H1 (cell line): ENCODE measurements around the gene TNFAIP1. TPM values are rescaled to one million over a fixed set of nuclear protein-coding genes. Genes with fewer than 3 reads are reported as not detected.

Experiments used
- CTCF ChIA-PET: fragments of 300-600 bp; sonication (Branson Sonifier 250); formaldehyde crosslinking; loops from one replicate; lab custom pipeline; 2021; ENCODE audit not compliant: partially characterized antibody; lab: Charles Lee
- POLR2A ChIA-PET: fragments of 300-600 bp; sonication (Branson Sonifier 250); formaldehyde crosslinking; loops from one replicate; lab custom pipeline; 2021; ENCODE audit warnings: inconsistent platforms; ENCODE audit not compliant: partially characterized antibody; lab: Charles Lee
- DNase-seq, 2 experiments: peaks; one replicate each; pipeline versions ENCODE4 v3.0.0 to v3.0.0-alpha.2; 2010 to 2022; ENCODE audit warnings: low spot score in 2 of 2, low read depth in 1 of 2, mixed read lengths in 1 of 2
- FAIRE-seq: peaks from 2 replicates; lab custom pipeline; 2011; peaks lifted over from hg19 to GRCh38; lab: Jason Lieb, UNC
- H2AFZ ChIP-seq: 2 replicates; pipeline ENCODE4 v1.8.1; 2012; ENCODE audit warnings: low read length, inconsistent platforms
- H2AK5ac ChIP-seq: 2 replicates; pipeline ENCODE4 v1.6.1; 2013; ENCODE audit warnings: low read depth, low read length
- H2BK120ac ChIP-seq: replicated peaks from 2 replicates; pipeline ENCODE3; 2013; ENCODE audit warnings: low read depth, low read length, inconsistent platforms
- H2BK12ac ChIP-seq: 2 replicates; pipeline ENCODE4 v1.6.1; 2013; ENCODE audit warnings: low read depth, low read length
- H2BK15ac ChIP-seq: 2 replicates; pipeline ENCODE4 v1.6.1; 2013; ENCODE audit warnings: low read length
- H2BK20ac ChIP-seq: 2 replicates; pipeline ENCODE4 v1.6.1; 2013; ENCODE audit warnings: low read length
- H2BK5ac ChIP-seq: 2 replicates; pipeline ENCODE4 v1.6.1; 2013; ENCODE audit warnings: low read depth, low read length
- H3K14ac ChIP-seq: 2 replicates; pipeline ENCODE4 v1.6.1; 2013; ENCODE audit warnings: inconsistent platforms; ENCODE audit not compliant: insufficient read length
- H3K18ac ChIP-seq: 2 replicates; pipeline ENCODE4 v1.6.1; 2013; ENCODE audit warnings: low read length; ENCODE audit errors: extremely low read depth
- H3K23ac ChIP-seq: 2 replicates; pipeline ENCODE4 v1.6.1; 2013; ENCODE audit warnings: inconsistent platforms; ENCODE audit not compliant: insufficient read length
- H3K23me2 ChIP-seq: 2 replicates; pipeline ENCODE4 v1.6.1; 2013; ENCODE audit warnings: low read depth, low read length
- H3K27ac ChIP-seq: 2 replicates; pipeline ENCODE4 v1.6.1; 2011; ENCODE audit warnings: low read depth, low read length, inconsistent platforms
- H3K27me3 ChIP-seq, 4 experiments: replicated peaks in 1 of 4; 1 replicate in 1 of 4; 2 replicates in 3 of 4; pipeline versions ENCODE4 v1.6.1 to v1.8.1; 2011 to 2013; ENCODE audit warnings: low read length in 3 of 4, mild to moderate bottlenecking in 3 of 4, inconsistent platforms in 2 of 4, mixed read lengths in 2 of 4, moderate library complexity in 1 of 4; ENCODE audit not compliant: control insufficient read depth in 3 of 4, insufficient read depth in 3 of 4; ENCODE audit errors: extremely low read depth in 1 of 4
- H3K36me3 ChIP-seq, 4 experiments: 2 replicates each; pipeline versions ENCODE4 v1.6.1 to v1.8.1; 2011 to 2013; ENCODE audit warnings: mild to moderate bottlenecking in 4 of 4, low read length in 3 of 4, moderate library complexity in 2 of 4, control low read depth in 1 of 4, inconsistent platforms in 1 of 4; ENCODE audit not compliant: insufficient read depth in 4 of 4, control insufficient read depth in 2 of 4
- H3K4ac ChIP-seq: replicated peaks from 2 replicates; pipeline ENCODE3; 2013; ENCODE audit warnings: low read length, low read depth, mixed read lengths, inconsistent platforms; ENCODE audit not compliant: insufficient read length
- H3K4me1 ChIP-seq, 4 experiments: replicated peaks in 1 of 4; 1 replicate in 1 of 4; 2 replicates in 3 of 4; pipeline versions ENCODE4 v1.6.1 to v1.8.1; 2011 to 2013; ENCODE audit warnings: low read length in 3 of 4, inconsistent platforms in 2 of 4, mixed read lengths in 1 of 4; ENCODE audit not compliant: insufficient read depth in 4 of 4, control insufficient read depth in 3 of 4
- H3K4me2 ChIP-seq, 2 experiments: 2 replicates each; pipeline versions ENCODE4 v1.6.1 to v1.8.1; 2011 to 2013; ENCODE audit warnings: low read depth in 2 of 2, low read length in 2 of 2, control low read depth in 1 of 2, inconsistent platforms in 1 of 2, mild to moderate bottlenecking in 1 of 2; ENCODE audit not compliant: insufficient read depth in 1 of 2
- H3K4me3 ChIP-seq, 4 experiments: fragments of 200-600, 300-600 bp in 1 of 4; sonication (generic), shearing (Covaris generic), sonication (Bioruptor Twin) in 1 of 4; 2 replicates each; pipeline versions ENCODE4 v1.5.1 to v1.8.1; 2011 to 2016; ENCODE audit warnings: low read length in 4 of 4, low read depth in 3 of 4, control low read depth in 2 of 4, inconsistent platforms in 2 of 4, mild to moderate bottlenecking in 2 of 4, mixed read lengths in 1 of 4, moderate library complexity in 1 of 4; ENCODE audit not compliant: insufficient read depth in 2 of 4; ENCODE audit errors: extremely low read depth in 1 of 4
- H3K56ac ChIP-seq: replicated peaks from 2 replicates; pipeline ENCODE3; 2013; ENCODE audit warnings: low read depth, mild to moderate bottlenecking, mixed read lengths, low read length, inconsistent platforms; ENCODE audit not compliant: insufficient read length
- H3K79me1 ChIP-seq: 2 replicates; pipeline ENCODE4 v1.6.1; 2013; ENCODE audit warnings: low read depth, low read length, control low read depth
- H3K79me2 ChIP-seq, 2 experiments: 2 replicates each; pipeline versions ENCODE4 v1.6.1 to v1.8.1; 2012 to 2013; ENCODE audit warnings: low read length in 2 of 2, mild to moderate bottlenecking in 2 of 2, inconsistent platforms in 1 of 2; ENCODE audit not compliant: insufficient read depth in 2 of 2, control insufficient read depth in 1 of 2
- H3K9ac ChIP-seq, 4 experiments: replicated peaks in 1 of 4; 1 replicate in 1 of 4; 2 replicates in 3 of 4; pipeline versions ENCODE4 v1.6.1 to v1.8.1; 2011 to 2013; ENCODE audit warnings: low read depth in 3 of 4, low read length in 3 of 4, control low read depth in 2 of 4, mild to moderate bottlenecking in 2 of 4, moderate library complexity in 2 of 4, inconsistent platforms in 1 of 4; ENCODE audit errors: extremely low read depth in 1 of 4
- H3K9me3 ChIP-seq, 2 experiments: 2 replicates each; pipeline versions ENCODE4 v1.6.1 to v1.8.1; 2012 to 2013; ENCODE audit warnings: mild to moderate bottlenecking in 2 of 2, moderate library complexity in 2 of 2, control low read depth in 1 of 2, inconsistent platforms in 1 of 2, low read depth in 1 of 2, low read length in 1 of 2, mixed read lengths in 1 of 2; ENCODE audit not compliant: insufficient read depth in 2 of 2
- H4K20me1 ChIP-seq, 2 experiments: replicated peaks in 1 of 2; 2 replicates each; pipeline versions ENCODE3 to v1.8.1; 2011 to 2013; ENCODE audit warnings: inconsistent platforms in 2 of 2, low read length in 2 of 2, mild to moderate bottlenecking in 1 of 2; ENCODE audit not compliant: insufficient read depth in 2 of 2, control insufficient read depth in 1 of 2
- H4K5ac ChIP-seq: 2 replicates; pipeline ENCODE4 v1.6.1; 2013; ENCODE audit warnings: low read length, low read depth, mixed read lengths, inconsistent platforms; ENCODE audit not compliant: insufficient read length
- H4K8ac ChIP-seq: 2 replicates; pipeline ENCODE4 v1.8.0; 2013; ENCODE audit warnings: mild to moderate bottlenecking, moderate library complexity, low read length, inconsistent platforms; ENCODE audit not compliant: insufficient read depth; ENCODE audit errors: extremely low read depth
- H4K91ac ChIP-seq: replicated peaks from 2 replicates; pipeline ENCODE3; 2013; ENCODE audit warnings: low read length, mixed read lengths, inconsistent platforms; ENCODE audit not compliant: insufficient read length
- ATF3 ChIP-seq: IDR thresholded peaks from 2 replicates; pipeline ENCODE4 v1.6.1; 2011; ENCODE audit warnings: low read depth, mild to moderate bottlenecking, low read length; ENCODE audit not compliant: insufficient read depth
- BACH1 ChIP-seq: IDR thresholded peaks from 2 replicates; pipeline ENCODE4 v1.6.1; 2012; ENCODE audit warnings: low read length, improper control_type of control experiment
- CTCF ChIP-seq, 3 experiments: IDR thresholded peaks; 1 replicate in 2 of 3; 2 replicates in 1 of 3; pipeline versions ENCODE4 v1.5.1 to v1.6.1; 2011; ENCODE audit warnings: low read length in 3 of 3, mild to moderate bottlenecking in 3 of 3, inconsistent platforms in 2 of 3, low read depth in 1 of 3, moderate library complexity in 1 of 3; ENCODE audit not compliant: insufficient read depth in 1 of 3; ENCODE audit errors: control extremely low read depth in 1 of 3
- HDAC6 ChIP-seq: IDR thresholded peaks from one replicate; pipeline ENCODE4 v1.7.1; 2012; ENCODE audit warnings: low read depth, mild to moderate bottlenecking, inconsistent platforms, low read length, moderate library complexity
- KDM4A ChIP-seq: IDR thresholded peaks from one replicate; pipeline ENCODE4 v1.7.1; 2012; ENCODE audit warnings: low read depth, mild to moderate bottlenecking, moderate library complexity, low read length, inconsistent platforms; ENCODE audit not compliant: severe bottlenecking
- MAFK ChIP-seq: IDR thresholded peaks from 2 replicates; pipeline ENCODE4 v1.6.1; 2012; ENCODE audit warnings: low read depth, mild to moderate bottlenecking, improper control_type of control experiment, low read length
- SP1 ChIP-seq: IDR thresholded peaks from 2 replicates; pipeline ENCODE4 v1.6.1; 2011; ENCODE audit warnings: low read depth, low read length
- SUZ12 ChIP-seq: fragments of 200-600 bp; sonication (generic); IDR thresholded peaks from 2 replicates; pipeline ENCODE4 v1.6.1; 2012; ENCODE audit warnings: mild to moderate bottlenecking, inconsistent platforms, low read length, moderate library complexity, mixed read lengths
- WGBS, 2 experiments: shearing (Covaris generic) in 1 of 2; methylation state at CpG; one replicate each; pipeline versions ENCODE4 v1.1.6 to v1.1.7; 2013 to 2015; ENCODE audit warnings: low lambda C conversion rate in 2 of 2, mixed read lengths in 2 of 2, inconsistent platforms in 1 of 2, low coverage in 1 of 2, missing lambda C conversion rate in 1 of 2; ENCODE audit not compliant: insufficient replicate concordance in 2 of 2, insufficient coverage in 1 of 2, insufficient read length in 1 of 2; ENCODE audit errors: extremely low coverage in 1 of 2, missing lambda C conversion rate in 1 of 2; 5-methylcytosine and 5-hydroxymethylcytosine counted together
- polyA plus RNA-seq, 7 experiments: library from polyadenylated mRNA; depleted of rRNA in 3 of 7; stranded (reverse) in 5 of 7; unstranded in 2 of 7; fragments of >200 nt in 5 of 7; fragments of 200-250 nt in 2 of 7; gene quantifications; 1 replicate in 5 of 7; 2 replicates in 1 of 7; 4 replicates in 1 of 7; pipeline versions ENCODE4 v1.2.1 to v1.2.3, GENCODE V29; 2011 to 2013; ENCODE audit warnings: missing spikeins in 2 of 7, mixed read lengths in 2 of 7
- total RNA-seq: library from RNA; stranded (reverse); fragmentation: NEBNext Ultra II Directional; extraction: Animal tissue kit (Norgen Biotek cat#: 25700); gene quantifications from 2 replicates; pipeline ENCODE4 v1.2.1, GENCODE V29; 2021

Gene TNFAIP1
- total and polyA plus RNA-seq, 2 of the 8 experiments (the other 6 are each of a cell fraction or from before 2014, with no cell fraction given) = 16.9 to 19.5 TPM

GRCh38 chr17:28348979-28349378 lies 13.4 kb downstream of the TNFAIP1 start:
- no peaks in the 10 kb centered on the region for H3K9me3 ChIP-seq
- no peak overlapping the region for H3K27ac ChIP-seq
- H3K4me2 ChIP-seq = no peak overlapping the region
- H3K79me1 ChIP-seq = no peaks in the 10 kb centered on the region
- DNase-seq = no peak
- no peak overlapping the region for H4K8ac ChIP-seq
- H2BK12ac ChIP-seq = no peak overlapping the region
- H2BK15ac ChIP-seq = no peak overlapping the region
- H4K5ac ChIP-seq = no peak overlapping the region
- peaks cover 14 to 15% of the 10 kb centered on the region in 2 experiments for H4K20me1 ChIP-seq
- H3K14ac ChIP-seq = no peak overlapping the region
- no peak for TF ChIP-seq ATF3
- TF ChIP-seq SUZ12 = no peak
- no peak for TF ChIP-seq BACH1
- TF ChIP-seq MAFK = no peak
- no peak for TF ChIP-seq HDAC6
- TF ChIP-seq KDM4A = no peak
- no peak for TF ChIP-seq SP1
- no peak for TF ChIP-seq CTCF (IDR thresholded peaks at IDR 0.05; ENCODE audit: control extremely low read depth in 1 of 3, insufficient read depth in 1 of 3, low read depth in 1 of 3, low read length in 3 of 3)
- TF ChIP-seq, all 59 proteins: peak for 0
- ChIA-PET CTCF (interaction anchor here (0.7 to 1.4 kb wide), 3 partner anchors 71 to 199 kb away, joined by 3 read pairs; no protein-coding TSS in a partner anchor), POLR2A (interaction anchor here (1.1 to 9.7 kb wide), 5 partner anchors 7 to 17 kb away, joined by 3 to 92 read pairs (median 14); partner anchors contain the start of genes POLDIP2 and SEBOX)
- no peak for FAIRE-seq
- 95% methylated on average over 3 of the region's 3 CpGs; no CpG with 5 or more reads in 1 of the 2 experiments for WGBS, 2 experiments
- H3K9ac ChIP-seq = no peak overlapping the region
- no peak overlapping the region for H2BK5ac ChIP-seq
- no peak overlapping the region for H2AFZ ChIP-seq
- H3K4me3 ChIP-seq = no peak overlapping the region
- H3K79me2 ChIP-seq = no peaks in the 10 kb centered on the region
- no peak overlapping the region for H3K4ac ChIP-seq
- H3K36me3 ChIP-seq = peaks cover 28 to 66% (median 51%) of the 10 kb centered on the region in 4 experiments
- H2AK5ac ChIP-seq = no peak overlapping the region
- no peak overlapping the region for H2BK120ac ChIP-seq
- H3K56ac ChIP-seq = no peak overlapping the region
- no peaks in the 10 kb centered on the region for H3K23me2 ChIP-seq
- H2BK20ac ChIP-seq = no peak overlapping the region
- no peaks in the 10 kb centered on the region for H3K27me3 ChIP-seq
- no peak overlapping the region for H3K18ac ChIP-seq
- peaks cover 0 to 4% (median 0%) of the 10 kb centered on the region in 4 experiments; a peak in 3 of 7 replicates for H3K4me1 ChIP-seq
- no peak overlapping the region for H4K91ac ChIP-seq
- no peak overlapping the region for H3K23ac ChIP-seq
